Activated CD4-positive, alpha-beta T cell treated with anti-CD3 and anti-CD28 coated beads for 36 hours (primary cell): Measurements from ENCODE around the gene ETV6. TPM values are rescaled to one million over a fixed set of nuclear protein-coding genes. Genes with fewer than 3 reads are reported as not detected.
A peak's percentile ranks its signal among the peaks of the same experiment; 100 is the strongest.

Source experiments
- ATAC-seq: fragments of 200-7000 bp; cut with Tn5 transposase; one replicate; pipeline ENCODE4 v1.10.0; 2021; ENCODE audit warnings: mild to moderate bottlenecking, moderate library complexity
- CTCF ChIA-PET: fragments of 350-600 bp; sonication (Branson Sonifier 250); formaldehyde crosslinking; loops from one replicate; lab custom pipeline; 2021; ENCODE audit warnings: antibody characterized with exemption; lab: Charles Lee
- POLR2A ChIA-PET: fragments of 350-600 bp; sonication (Branson Sonifier 250); formaldehyde crosslinking; loops from one replicate; lab custom pipeline; 2021; ENCODE audit warnings: antibody characterized with exemption, inconsistent platforms; lab: Charles Lee
- DNase-seq: peaks from one replicate; pipeline ENCODE4 v3.0.0-alpha.2; 2020
- H3K27ac Mint-ChIP-seq: one replicate; pipeline ENCODE4 v1.8.0; 2021; ENCODE audit warnings: mixed read lengths
- H3K27me3 Mint-ChIP-seq: one replicate; pipeline ENCODE4 v1.8.0; 2021; ENCODE audit warnings: mixed read lengths
- H3K36me3 Mint-ChIP-seq: one replicate; pipeline ENCODE4 v1.8.0; 2021; ENCODE audit warnings: low read depth, mixed read lengths
- H3K4me1 Mint-ChIP-seq: one replicate; pipeline ENCODE4 v1.8.0; 2021; ENCODE audit warnings: mixed read lengths
- H3K4me3 Mint-ChIP-seq: one replicate; pipeline ENCODE4 v1.8.0; 2021; ENCODE audit warnings: mild to moderate bottlenecking, moderate library complexity, mixed read lengths
- H3K9me3 Mint-ChIP-seq: one replicate; pipeline ENCODE4 v1.8.0; 2021; ENCODE audit warnings: low read depth, mixed read lengths
- intact Hi-C, 2 experiments: fragments of 100-400 bp; cut with DNase I in 1 of 2; cut with micrococcal nuclease in 1 of 2; formaldehyde crosslinking; loops; one replicate each; pipeline versions ENCODE4 v1.14.2 to v1.15.1; 2022 to 2024; cut with DNase I, micrococcal nuclease
- total RNA-seq, 2 experiments: library from RNA; stranded (reverse); gene quantifications; one replicate each; pipeline ENCODE4 v1.2.3, GENCODE V29; 2021

ETV6 gene
- total RNA-seq, 2 experiments from 2014 or later, result 53.5 to 56.7 TPM

- POLR2A ChIA-PET, result interaction anchor here (0.7 to 2.1 kb wide), 6 partner anchors 8 to 246 kb away, joined by 3 to 20 read pairs (median 8); no protein-coding TSS in a partner anchor
- Mint-ChIP-seq H3K9me3 (no peaks in the 10 kb centered on the region), H3K27ac (peak overlapping the region; percentile 70), H3K27me3 (no peaks in the 10 kb centered on the region), H3K4me1 (peaks cover 90% of the 10 kb centered on the region), H3K36me3 (peaks cover 21% of the 10 kb centered on the region), H3K4me3 (no peak overlapping the region)
- intact Hi-C loops, result loop anchor here (2.0 to 10.0 kb wide), 5 partner anchors 15 to 951 kb away; partner anchors contain the start of gene CDKN1B (in 1 of the 2)
- CTCF ChIA-PET, result interaction anchor here (0.7 to 3.0 kb wide), 16 partner anchors 8 to 268 kb away, joined by 3 to 17 read pairs (median 4); no protein-coding TSS in a partner anchor
- ATAC-seq (no peak), DNase-seq (no peak)
Observed at GRCh38 chr12:11763760-11764520, 114.5 kb downstream of the ETV6 start.

- H3K4me3 Mint-ChIP-seq, result peak overlapping the region; percentile 32
Observed at GRCh38 chr12:11764837-11765236, 115.4 kb downstream of the ETV6 start.

GRCh38 chr12:11765421-11765816, 115.9 kb downstream of the ETV6 start:
- no peaks in the 10 kb centered on the region for H3K9me3 Mint-ChIP-seq
- peak overlapping the region; percentile 32 for H3K4me3 Mint-ChIP-seq
- DNase-seq (peak; percentile 51), ATAC-seq (peak; percentile 47)
- H3K4me1 Mint-ChIP-seq, result peaks cover 98% of the 10 kb centered on the region
- peak overlapping the region; percentile 84 for H3K27ac Mint-ChIP-seq
- POLR2A ChIA-PET, result interaction anchor here (0.6 to 2.4 kb wide), 10 partner anchors 13 to 244 kb away, joined by 3 to 19 read pairs (median 4); partner anchors contain the start of gene ETV6
- CTCF ChIA-PET, result interaction anchor here (0.6 to 1.5 kb wide), 8 partner anchors 14 to 268 kb away, joined by 3 to 10 read pairs (median 3); no protein-coding TSS in a partner anchor
- peaks cover 26% of the 10 kb centered on the region for H3K36me3 Mint-ChIP-seq
- H3K27me3 Mint-ChIP-seq, result no peaks in the 10 kb centered on the region
- intact Hi-C loops, result loop anchor here (1.0 to 10.0 kb wide), 9 partner anchors 35 to 949 kb away; partner anchors contain the start of genes CDKN1B (in 1 of the 2) and ETV6 (in 1 of the 2)

More at GRCh38 chr12:11764837-11765236, 115.4 kb downstream of the ETV6 start:
- ChIA-PET CTCF (interaction anchor here (0.6 to 1.3 kb wide), 4 partner anchors 30 to 673 kb away, joined by 3 read pairs; no protein-coding TSS in a partner anchor), POLR2A (interaction anchor here (0.6 to 2.4 kb wide), 7 partner anchors 14 to 245 kb away, joined by 3 to 19 read pairs (median 4); no protein-coding TSS in a partner anchor)
- H3K9me3 Mint-ChIP-seq, result no peaks in the 10 kb centered on the region
- intact Hi-C loops, result loop anchor here (1.0 to 10.0 kb wide), 9 partner anchors 34 to 950 kb away; partner anchors contain the start of genes CDKN1B (in 1 of the 2) and ETV6 (in 1 of the 2)
- peaks cover 25% of the 10 kb centered on the region for H3K36me3 Mint-ChIP-seq
- peak overlapping the region; percentile 84 for H3K27ac Mint-ChIP-seq
- ATAC-seq, result no peak
- no peaks in the 10 kb centered on the region for H3K27me3 Mint-ChIP-seq
- DNase-seq, result no peak
- H3K4me1 Mint-ChIP-seq, result peaks cover 96% of the 10 kb centered on the region

GRCh38 chr12:11765817-11766794, 116.6 kb downstream of the ETV6 start:
- peaks cover 28% of the 10 kb centered on the region for H3K36me3 Mint-ChIP-seq
- no peaks in the 10 kb centered on the region for H3K27me3 Mint-ChIP-seq
- DNase-seq (peak; percentile 90), ATAC-seq (peak; percentile 89)
- intact Hi-C loops, result loop anchor here (1.0 to 10.0 kb wide), 13 partner anchors 35 to 949 kb away; partner anchors contain the start of genes CDKN1B (in 1 of the 2) and ETV6 (in 1 of the 2)
- ChIA-PET CTCF (interaction anchor here (0.7 to 1.5 kb wide), 9 partner anchors 14 to 267 kb away, joined by 3 to 10 read pairs (median 4); no protein-coding TSS in a partner anchor), POLR2A (interaction anchor here (0.6 to 2.4 kb wide), 12 partner anchors 13 to 717 kb away, joined by 3 to 19 read pairs (median 6); partner anchors contain the start of gene ETV6)
- H3K9me3 Mint-ChIP-seq, result no peaks in the 10 kb centered on the region
- H3K4me3 Mint-ChIP-seq, result peak overlapping the region; percentile 32
- H3K4me1 Mint-ChIP-seq, result peaks cover 100% of the 10 kb centered on the region
- H3K27ac Mint-ChIP-seq, result peak overlapping the region; percentile 84

GRCh38 chr12:11767029-11767724, 117.7 kb downstream of the ETV6 start:
- Mint-ChIP-seq H3K4me1 (peaks cover 100% of the 10 kb centered on the region), H3K4me3 (peak overlapping the region; percentile 32), H3K9me3 (no peaks in the 10 kb centered on the region), H3K36me3 (peaks cover 34% of the 10 kb centered on the region), H3K27me3 (no peaks in the 10 kb centered on the region), H3K27ac (peak overlapping the region; percentile 84)
- intact Hi-C loops, result loop anchor here (2.0 to 10.0 kb wide), 7 partner anchors 54 to 948 kb away; partner anchors contain the start of gene CDKN1B (in 1 of the 2)
- ATAC-seq, result no peak
- POLR2A ChIA-PET, result interaction anchor here (1.0 to 2.4 kb wide), 3 partner anchors 67 to 243 kb away, joined by 3 to 19 read pairs (median 8); partner anchors contain the start of gene ETV6
- CTCF ChIA-PET, result interaction anchor here (1.1 to 1.4 kb wide), 3 partner anchors 29 to 266 kb away, joined by 3 to 8 read pairs (median 3); no protein-coding TSS in a partner anchor
- no peak for DNase-seq

- DNase-seq (no peak), ATAC-seq (no peak)
- Mint-ChIP-seq H3K4me3 (no peak overlapping the region), H3K9me3 (no peaks in the 10 kb centered on the region), H3K27ac (no peak overlapping the region), H3K27me3 (no peaks in the 10 kb centered on the region), H3K36me3 (peaks cover 39% of the 10 kb centered on the region), H3K4me1 (peaks cover 100% of the 10 kb centered on the region)
- POLR2A ChIA-PET, result no interaction called here
- CTCF ChIA-PET, result interaction anchor here (1.2 kb wide), 1 partner anchor 265 kb away, joined by 3 read pairs; no protein-coding TSS in a partner anchor
- intact Hi-C loops, result loop anchor here (2.0 to 10.0 kb wide), 7 partner anchors 55 to 947 kb away; partner anchors contain the start of gene CDKN1B (in 1 of the 2)
Observed at GRCh38 chr12:11767798-11768197, 118.3 kb downstream of the ETV6 start.

- no peak overlapping the region for H3K4me3 Mint-ChIP-seq
Observed at GRCh38 chr12:11768233-11768965, 118.9 kb downstream of the ETV6 start.

GRCh38 chr12:11769723-11770514, 120.4 kb downstream of the ETV6 start:
- DNase-seq (no peak), ATAC-seq (no peak)
- ChIA-PET CTCF (interaction anchor here (0.6 to 1.5 kb wide), 4 partner anchors 10 to 240 kb away, joined by 3 to 5 read pairs (median 4); no protein-coding TSS in a partner anchor), POLR2A (no interaction called here)
- peaks cover 42% of the 10 kb centered on the region for H3K36me3 Mint-ChIP-seq
- intact Hi-C loops, result loop anchor here (2.0 to 10.0 kb wide), 7 partner anchors 58 to 945 kb away; partner anchors contain the start of gene CDKN1B (in 1 of the 2)
- H3K9me3 Mint-ChIP-seq, result no peaks in the 10 kb centered on the region
- H3K27me3 Mint-ChIP-seq, result no peaks in the 10 kb centered on the region
- H3K4me3 Mint-ChIP-seq, result no peak overlapping the region
- peaks cover 98% of the 10 kb centered on the region for H3K4me1 Mint-ChIP-seq
- peak overlapping the region; percentile 29 for H3K27ac Mint-ChIP-seq

More at GRCh38 chr12:11768233-11768965, 118.9 kb downstream of the ETV6 start:
- intact Hi-C loops, result loop anchor here (5.0 to 10.0 kb wide), 4 partner anchors 56 to 946 kb away; partner anchors contain the start of gene CDKN1B (in 1 of the 2)
- Mint-ChIP-seq H3K9me3 (no peaks in the 10 kb centered on the region), H3K36me3 (peaks cover 37% of the 10 kb centered on the region), H3K27me3 (no peaks in the 10 kb centered on the region), H3K4me1 (peaks cover 98% of the 10 kb centered on the region), H3K27ac (no peak overlapping the region)
- ChIA-PET POLR2A (no interaction called here), CTCF (interaction anchor here (1.0 to 1.5 kb wide), 3 partner anchors 32 to 265 kb away, joined by 3 to 5 read pairs (median 3); no protein-coding TSS in a partner anchor)
- no peak for DNase-seq
- ATAC-seq, result no peak
